Measurements from ENCODE around the gene GULP1. TPM values are rescaled to one million over a fixed set of nuclear protein-coding genes. Genes with fewer than 3 reads are reported as not detected.

Gene GULP1
- total and polyA plus RNA-seq, 10 of the 15 experiments (the other 5 are each of a cell fraction or from before 2014, with no cell fraction given): 0.02 to 1.3 (median 0.15) TPM; not detected in 5

- no peak for TF ChIP-seq MYB (IDR thresholded peaks at IDR 0.05; ENCODE audit: borderline replicate concordance, low read depth, low read length)
- TF ChIP-seq ZNF384 (IDR thresholded peaks at IDR 0.05; ENCODE audit: borderline replicate concordance, low read depth, low read length): no peak
- TF ChIP-seq POLR2AphosphoS2 (IDR thresholded peaks at IDR 0.05; ENCODE audit: low read depth, low read length): no peak
- TF ChIP-seq PRDM15 (CRISPR knock-in tag; IDR thresholded peaks at IDR 0.05): no peak
- TF ChIP-seq ETV6 (conservative IDR thresholded peaks at IDR 0.05 in 1 of 2, IDR thresholded peaks at IDR 0.05 in 1 of 2; ENCODE audit: borderline replicate concordance in 1 of 2, low read depth in 1 of 2): no peak
- TF ChIP-seq HSF1 (IDR thresholded peaks at IDR 0.05; ENCODE audit: low read depth, low read length): no peak
Measured at GRCh38 chr2:188243381-188243780, 48.3 kb upstream of the GULP1 start (continued).

- Histone ChIP-seq H3K4me1 (ENCODE audit: control insufficient read depth, insufficient read depth, low read length) (no peaks in the 10 kb centered on the region), H3K4me3 (no peak overlapping the region), H3K36me3 (ENCODE audit: control insufficient read depth in 2 of 2, insufficient read depth in 2 of 2, low read length in 1 of 2) (no peaks in the 10 kb centered on the region), H3K79me2 (ENCODE audit: control insufficient read depth, insufficient read depth, low read length) (no peaks in the 10 kb centered on the region), H3K27ac (ENCODE audit: control insufficient read depth, insufficient read depth) (no peak overlapping the region), H4K20me1 (ENCODE audit: control insufficient read depth, insufficient read depth) (no peaks in the 10 kb centered on the region), H3K4me2 (ENCODE audit: control insufficient read depth, insufficient read depth) (no peak overlapping the region), H2AFZ (ENCODE audit: control insufficient read depth, low read depth, low read length) (no peak overlapping the region), H3K27me3 (replicated peaks in 1 of 2; ENCODE audit: control insufficient read depth in 2 of 2, insufficient read depth in 2 of 2, low read length in 1 of 2) (no peaks in the 10 kb centered on the region), H3K9me3 (replicated peaks; ENCODE audit: control insufficient read depth, insufficient read depth, low read length) (no peaks in the 10 kb centered on the region), H3K9ac (ENCODE audit: control insufficient read depth, insufficient read depth, low read length) (no peak overlapping the region)
- 0% methylated on average over 3 of the region's 3 CpGs for WGBS (ENCODE audit: insufficient coverage, insufficient replicate concordance, low lambda C conversion rate, missing lambda C conversion rate)
- no peak for TF ChIP-seq EP300 (IDR thresholded peaks at IDR 0.05; ENCODE audit: borderline replicate concordance in 1 of 2, control insufficient read depth in 1 of 2, low read depth in 2 of 2, low read length in 2 of 2)
- no peak for TF ChIP-seq ZZZ3 (IDR thresholded peaks at IDR 0.05; ENCODE audit: control insufficient read depth, insufficient read length, low read depth)
- TF ChIP-seq BCLAF1 (IDR thresholded peaks at IDR 0.05): no peak
- TF ChIP-seq ASH2L (IDR thresholded peaks at IDR 0.05; ENCODE audit: borderline replicate concordance, low read depth): no peak
- TF ChIP-seq RCOR1 (conservative IDR thresholded peaks at IDR 0.05; ENCODE audit: low read depth, low read length): no peak
- TF ChIP-seq MAX (IDR thresholded peaks at IDR 0.05; ENCODE audit: low read depth, low read length): no peak
- DNase-seq (ENCODE audit: low read depth, low spot score) (no peak), ATAC-seq (no peak), FAIRE-seq (no peak)
- BruUV-seq (replicated peaks): no TSS peak
- intact Hi-C loops (cut with micrococcal nuclease; ENCODE audit: unreplicated experiment) (no loop called here), in situ Hi-C loops (cut with MboI) (no loop called here)
- ChIA-PET SMC1A (ENCODE audit: uncharacterized antibody, unreplicated experiment) (interaction anchor here (0.8 to 1.6 kb wide), 4 partner anchors 8 to 124 kb away, joined by 3 to 4 read pairs (median 3); no protein-coding TSS in a partner anchor), RAD21 (ENCODE audit: unreplicated experiment) (interaction anchor here (0.9 kb wide), 1 partner anchor 7 kb away, joined by 3 read pairs; no protein-coding TSS in a partner anchor), CTCF (no interaction called here), POLR2A (interaction anchor here (0.7 kb wide), 1 partner anchor 184 kb away, joined by 3 read pairs; no protein-coding TSS in a partner anchor)
Measured at GRCh38 chr2:188244383-188244782, 47.3 kb upstream of the GULP1 start.
